GM19238 (cell line): Measurements from ENCODE around the gene GLS.
"Not testable (repeated sequence)": the region's sequence is repeated elsewhere in the genome, so short reads cannot be mapped to it uniquely, and the experiment has no call there.

ENCODE experiments used
- DNase-seq: peaks from one replicate; pipeline ENCODE4 v3.0.0; 2011; ENCODE audit warnings: low spot score; ENCODE audit not compliant: insufficient read length

The GLS gene

DNA sequence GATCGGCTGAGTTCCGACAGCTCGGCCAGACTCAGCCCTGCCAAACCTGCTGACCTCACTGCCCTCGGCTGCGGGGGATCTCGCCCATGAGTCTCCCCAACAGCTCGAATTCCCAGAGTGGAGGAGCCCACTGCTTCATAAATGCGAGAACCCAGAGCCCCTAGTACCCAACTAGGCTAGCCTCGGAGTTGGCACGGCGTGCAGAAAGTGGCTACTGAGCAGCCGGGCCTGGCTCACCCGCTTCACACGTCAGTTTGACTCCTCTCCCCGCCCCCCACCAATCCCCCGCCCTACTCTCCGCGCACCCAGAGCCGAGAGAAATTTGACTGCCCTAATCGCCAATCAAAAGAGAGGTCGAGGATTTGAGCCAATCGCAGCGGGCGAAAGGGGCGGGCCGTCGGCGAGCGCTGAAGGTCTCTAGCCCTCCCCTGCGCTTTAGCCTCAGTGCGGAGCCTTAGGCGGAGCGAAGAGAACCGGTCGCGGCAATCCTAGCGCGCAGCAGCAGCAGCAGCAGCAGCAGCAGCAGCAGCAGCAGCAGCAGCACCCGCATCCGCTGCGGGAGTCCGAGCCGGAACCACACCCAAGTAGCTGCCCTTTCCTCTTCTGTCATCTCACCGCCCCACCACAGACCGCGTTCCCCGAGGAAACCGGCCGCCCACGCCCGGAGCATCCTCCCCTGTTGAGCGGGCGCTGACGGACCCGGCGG lies at the start of gene GLS:
Gene GLS, plus strand, starts transcription at position 444 of the 706 bp plus-strand sequence. CDS start 264 bp downstream, outside the sequence.
- DNase-seq = peak; percentile 89

DNA sequence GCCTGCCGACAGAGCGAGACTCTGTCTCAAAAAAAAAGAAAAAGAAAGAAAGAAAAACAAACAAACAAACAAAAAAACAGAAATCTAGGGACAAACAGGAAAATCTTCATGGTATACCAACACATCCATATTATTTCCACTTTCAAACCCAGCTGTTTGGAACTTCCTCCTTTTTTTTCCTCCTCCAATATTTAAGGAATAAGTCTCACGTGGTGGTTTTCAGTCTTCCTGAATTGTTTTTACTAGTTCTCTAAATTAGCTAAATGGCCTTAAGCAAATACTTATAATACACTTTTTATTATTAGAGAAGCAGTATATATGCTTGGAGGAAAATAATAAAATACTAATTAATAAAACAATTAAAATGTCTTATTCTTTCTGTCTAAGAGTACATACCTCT lies 48.7 kb upstream of the GLS start:
- no peak for DNase-seq

DNA sequence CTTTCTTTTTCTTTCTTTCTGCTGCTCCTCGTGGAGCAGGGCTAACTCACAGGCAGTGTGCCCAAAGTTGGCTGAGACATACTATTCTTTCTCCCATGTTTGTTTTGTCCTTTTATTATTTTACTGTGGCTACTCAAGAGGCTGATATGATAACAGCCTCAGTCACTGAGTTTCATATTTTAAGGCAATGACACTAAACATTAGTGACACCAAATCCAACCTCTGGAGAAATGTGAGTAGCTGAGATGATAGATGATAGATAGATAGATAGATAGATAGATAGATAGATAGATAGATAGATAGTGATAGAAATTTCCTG lies 45.8 kb upstream of the GLS start:
- no peak for DNase-seq

DNA sequence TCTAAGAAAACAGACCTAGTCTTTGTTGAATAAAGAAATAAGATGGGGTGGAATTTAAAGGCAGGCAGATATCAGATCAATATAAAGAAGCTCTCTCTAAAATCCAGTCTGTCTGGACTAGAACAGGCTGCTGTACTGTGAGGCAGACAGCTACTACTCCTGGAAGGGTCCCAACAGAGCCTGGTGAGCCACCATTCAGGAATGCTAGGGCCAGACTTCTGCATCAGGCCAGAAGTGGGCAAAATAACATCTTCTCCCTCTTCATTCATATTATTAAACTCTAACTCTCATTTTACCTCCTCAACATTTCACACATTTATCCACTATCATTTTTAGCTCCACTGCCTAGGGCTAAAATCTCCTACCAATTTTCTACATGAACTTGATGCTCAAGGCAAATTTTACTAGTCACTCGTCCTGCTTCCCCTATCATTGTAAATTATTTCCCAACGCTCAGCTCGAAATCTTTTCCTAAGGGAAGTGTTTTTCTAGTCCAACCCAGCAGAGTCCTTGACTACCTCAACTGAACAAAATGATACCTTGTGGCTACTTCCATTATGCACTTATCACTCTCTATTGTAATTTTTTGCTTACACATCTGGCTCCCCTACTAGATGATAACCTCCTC lies 45.2 kb upstream of the GLS start:
- no peak for DNase-seq

DNA sequence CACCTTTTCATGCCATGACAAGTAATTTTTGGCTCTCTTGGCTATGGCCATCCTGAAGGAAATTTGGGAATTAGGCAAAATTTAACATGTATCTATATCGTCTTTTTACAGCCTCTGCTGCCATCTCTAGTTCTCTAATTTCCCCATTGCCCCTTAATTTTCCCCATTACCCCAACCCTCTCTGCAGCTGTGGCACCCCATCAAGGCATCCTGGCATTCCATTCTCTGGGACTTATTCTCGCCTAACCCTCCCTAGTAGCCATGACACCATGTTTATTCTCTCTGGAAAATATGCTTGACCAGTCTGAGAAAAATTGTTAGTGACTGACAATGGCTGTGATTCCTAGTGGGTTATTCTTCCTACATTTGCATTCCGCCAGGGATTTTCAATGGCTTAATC lies 43.9 kb upstream of the GLS start:
- no peak for DNase-seq

DNA sequence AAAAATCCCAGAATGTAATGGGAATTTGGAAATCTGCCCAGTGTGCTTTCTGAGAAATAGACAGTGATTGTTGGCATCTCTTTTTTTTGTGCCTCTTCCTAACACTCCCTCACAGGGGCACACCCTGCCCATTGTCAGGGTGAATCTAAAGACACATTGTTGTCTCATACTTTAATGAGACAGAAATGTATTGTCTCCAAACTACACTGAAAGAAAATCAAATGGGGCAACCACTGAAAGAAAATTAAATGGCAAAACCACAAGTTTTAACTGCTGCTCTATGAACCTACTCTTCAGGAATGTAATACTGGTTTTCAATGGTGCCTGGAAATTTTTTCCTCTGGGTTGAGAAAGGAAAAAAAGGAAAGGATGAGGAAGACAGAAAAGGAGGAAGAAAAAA lies 43.2 kb upstream of the GLS start:
- no peak for DNase-seq

DNA sequence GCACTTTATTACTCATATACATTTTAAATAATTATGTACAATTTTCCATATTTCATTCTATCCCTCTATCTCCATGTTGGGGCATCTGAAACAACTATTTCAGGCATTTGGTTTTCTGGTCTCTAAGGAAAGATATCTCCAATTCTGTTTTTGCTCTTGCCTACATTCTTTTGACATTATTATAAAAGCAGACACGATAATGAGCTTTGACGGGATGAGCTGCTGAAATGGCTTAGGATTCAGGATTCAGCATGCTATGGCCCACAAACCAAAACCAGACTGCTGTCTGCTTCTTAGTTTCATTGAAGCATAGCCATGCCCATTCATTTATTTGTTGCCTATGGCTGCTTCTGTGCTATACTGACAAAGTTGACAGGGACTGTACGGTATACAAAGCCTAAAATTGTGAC lies 42.7 kb upstream of the GLS start:
- no peak for DNase-seq

DNA sequence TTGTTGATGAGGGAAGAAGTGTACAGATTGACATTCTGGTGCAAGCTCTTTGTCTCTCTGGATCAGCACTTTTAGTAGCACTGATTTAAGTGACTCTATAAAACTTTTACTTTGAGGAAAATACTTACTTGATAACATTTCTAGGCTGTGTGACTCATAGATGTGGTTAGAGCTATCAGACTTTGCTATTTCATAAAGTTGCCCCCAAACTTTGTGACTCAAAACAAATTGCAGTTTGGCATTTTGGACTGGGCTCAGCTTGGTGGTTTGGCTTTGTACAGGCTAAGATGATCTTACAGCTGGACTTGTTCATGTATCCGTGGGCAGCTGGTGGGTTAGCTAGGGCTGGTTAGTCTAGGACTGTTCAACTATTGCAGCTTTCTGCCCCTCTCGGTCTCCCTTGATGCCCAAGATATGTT lies 42.1 kb upstream of the GLS start:
- no peak for DNase-seq

DNA sequence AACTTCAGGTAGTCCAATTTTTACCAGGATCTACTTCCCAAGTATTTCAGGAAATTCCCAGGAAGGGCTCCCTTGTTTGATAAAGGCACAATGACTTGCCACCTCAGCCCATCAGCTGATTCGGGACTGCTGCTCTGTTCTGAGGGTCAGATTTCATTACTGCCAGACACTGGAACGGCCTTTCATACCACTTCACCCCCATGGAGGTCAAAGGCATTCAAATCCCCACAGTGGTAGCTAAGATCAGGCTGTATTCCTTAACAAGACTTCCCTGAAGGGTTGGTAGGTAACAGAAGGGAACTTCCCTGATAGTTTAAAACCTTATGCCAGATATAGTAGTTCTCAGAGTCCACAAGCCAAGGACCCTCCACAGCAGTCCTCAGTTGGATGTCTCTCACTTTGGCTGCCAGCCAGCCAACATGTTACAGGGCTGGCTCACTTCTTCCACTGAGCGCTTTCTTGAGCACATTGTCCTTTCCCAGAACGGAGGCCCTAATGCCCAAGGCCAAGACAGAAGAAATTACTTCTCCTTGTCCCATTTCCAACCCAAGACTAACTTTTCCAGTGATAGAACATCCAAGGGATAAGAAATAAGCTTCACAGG lies 40.0 kb upstream of the GLS start:
- DNase-seq = no peak

DNA sequence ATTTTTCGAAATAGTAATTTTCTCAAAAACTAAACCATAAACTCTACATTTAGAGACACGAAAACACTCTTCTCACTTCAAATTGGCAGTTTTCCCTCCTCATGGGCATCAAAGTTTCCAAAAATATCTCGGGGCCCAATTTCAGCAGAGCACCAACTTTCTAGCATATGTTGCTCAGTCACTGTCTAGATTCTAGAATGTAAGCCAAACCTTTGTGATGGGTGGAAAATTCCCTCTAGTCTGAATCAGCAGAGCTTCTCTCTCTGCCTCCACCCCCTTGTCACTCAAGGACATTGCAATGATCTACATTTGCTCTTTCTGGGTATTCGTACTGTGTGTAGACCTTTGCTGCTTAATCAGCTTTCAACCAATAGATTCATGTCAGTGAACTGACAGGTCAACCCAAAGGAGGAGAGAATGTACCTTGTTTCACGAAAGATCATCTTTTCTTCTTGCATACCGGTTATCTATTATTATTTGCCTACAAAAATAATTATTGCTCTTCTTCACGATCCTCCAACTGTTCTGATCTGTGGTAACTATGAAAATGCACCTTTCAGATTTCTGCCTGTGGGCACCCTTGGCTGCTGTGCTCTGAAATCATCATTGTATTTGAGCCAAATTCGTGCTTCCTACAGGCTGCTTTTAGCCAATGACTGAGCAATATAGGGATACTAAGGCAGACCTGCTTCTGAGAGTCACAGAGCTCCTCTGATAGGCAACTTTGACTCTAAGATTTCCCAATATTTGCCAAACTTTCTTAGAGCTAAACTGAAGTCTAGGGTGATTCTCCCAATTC lies 38.7 kb upstream of the GLS start:
- no peak for DNase-seq

DNA sequence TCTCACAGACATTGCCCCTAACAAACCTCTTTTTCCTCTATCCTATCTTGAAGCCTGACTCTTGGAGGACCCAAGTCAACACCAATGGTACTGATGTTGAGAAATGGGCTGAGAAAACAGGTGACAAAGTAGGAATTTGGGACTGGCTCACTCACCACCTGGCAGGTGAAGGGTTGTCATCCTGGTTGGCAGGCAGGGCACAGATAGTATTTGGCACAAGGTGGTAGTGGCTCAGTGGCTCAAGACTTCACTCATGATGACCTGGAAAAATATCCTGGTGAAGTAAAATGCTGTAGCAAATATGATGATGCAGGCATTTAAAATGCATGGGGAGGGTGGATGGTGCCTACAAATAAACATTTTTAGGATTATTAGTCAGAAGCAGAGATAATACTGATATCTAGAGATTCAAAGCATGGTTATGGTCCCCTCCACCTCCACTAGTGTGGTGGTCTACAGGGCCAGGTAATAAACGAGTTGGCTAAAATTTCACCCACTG lies 38.0 kb upstream of the GLS start:
- DNase-seq = no peak

DNA sequence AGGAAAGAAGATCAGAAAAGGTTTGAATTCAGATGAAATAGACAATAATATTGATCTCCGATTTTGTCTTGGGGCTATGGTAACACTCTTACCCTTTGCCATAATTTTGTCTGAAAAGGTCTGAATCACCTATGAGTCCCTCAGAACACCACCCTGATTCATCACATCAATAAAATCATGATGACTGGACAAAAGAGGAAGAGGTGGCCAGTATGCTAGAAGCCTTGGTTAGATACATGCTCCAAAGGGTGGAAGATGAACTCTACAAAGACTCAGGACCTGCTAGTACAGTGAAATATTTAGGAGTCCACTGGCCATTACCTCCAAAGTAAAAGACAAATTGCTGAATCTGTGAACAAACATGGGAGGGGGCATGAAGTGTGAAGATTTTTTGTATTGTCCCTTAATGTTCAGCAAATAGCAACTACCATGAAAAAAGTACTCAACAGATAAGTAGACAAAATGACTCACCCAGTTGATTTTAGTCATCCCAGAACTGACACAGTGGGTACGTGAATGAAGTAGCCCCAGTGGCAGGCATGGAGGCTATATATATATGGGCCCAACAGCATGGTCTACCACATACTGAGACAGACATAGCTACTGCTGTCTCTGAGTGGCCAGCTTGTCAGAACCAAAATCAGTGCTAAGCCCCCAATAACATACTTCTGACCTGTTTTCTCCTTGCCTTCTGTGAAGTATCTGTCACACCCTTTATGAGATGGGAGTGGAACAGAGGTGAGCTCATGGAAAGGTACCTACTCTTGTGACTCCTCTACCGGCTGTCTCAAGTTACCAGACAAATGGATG lies 36.5 kb upstream of the GLS start:
- no peak for DNase-seq

DNA sequence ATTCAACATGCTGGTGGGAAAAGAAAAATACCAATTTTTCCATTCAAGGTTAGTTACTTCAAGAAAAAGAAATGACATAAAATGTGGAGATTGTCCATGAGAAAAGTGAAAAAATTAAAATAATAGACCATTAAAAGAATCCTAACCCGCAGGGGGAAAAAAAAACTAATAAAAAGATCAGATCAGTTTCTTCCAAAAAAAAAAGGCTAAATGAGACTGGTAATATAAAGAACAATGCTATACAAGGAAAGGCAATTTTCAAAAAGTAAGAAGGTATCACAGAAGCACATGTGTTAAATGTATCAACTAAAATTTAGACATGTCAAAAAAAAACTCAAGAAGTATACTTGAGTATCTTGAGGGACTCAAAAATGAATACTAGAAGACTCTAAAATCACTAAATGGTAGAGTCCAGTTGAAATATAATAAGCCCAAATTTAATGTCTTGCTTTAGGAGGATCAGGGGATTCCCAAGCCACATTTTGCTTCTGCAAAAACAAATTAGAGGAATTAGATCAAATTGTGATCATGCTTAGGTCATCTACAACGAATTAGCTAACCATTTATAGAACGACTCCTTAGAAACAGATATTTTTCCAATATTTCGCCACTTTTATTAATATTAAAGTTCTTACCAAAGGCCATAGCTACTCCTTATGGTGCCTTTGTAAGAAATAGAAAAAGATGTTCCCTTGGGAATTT lies 35.8 kb upstream of the GLS start:
- DNase-seq = no peak

DNA sequence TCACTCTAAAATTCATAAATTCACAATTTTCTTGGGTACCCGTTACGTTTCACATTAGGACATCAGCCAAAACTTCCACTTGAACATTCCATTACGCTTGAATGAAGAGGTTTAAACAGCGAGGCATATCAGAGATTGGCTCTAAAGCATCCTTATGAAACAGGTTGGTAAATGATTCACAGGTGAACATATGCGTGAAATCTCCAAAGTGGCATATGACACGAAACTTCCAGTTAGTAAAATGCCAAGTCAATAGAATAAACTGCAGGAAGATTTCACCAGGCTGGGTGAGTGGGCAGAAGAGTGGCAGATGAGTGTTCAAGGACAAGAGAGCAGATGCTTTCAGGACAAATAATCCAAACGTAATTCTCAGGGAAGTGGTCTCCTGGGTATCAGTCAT lies 33.9 kb upstream of the GLS start:
- no peak for DNase-seq

DNA sequence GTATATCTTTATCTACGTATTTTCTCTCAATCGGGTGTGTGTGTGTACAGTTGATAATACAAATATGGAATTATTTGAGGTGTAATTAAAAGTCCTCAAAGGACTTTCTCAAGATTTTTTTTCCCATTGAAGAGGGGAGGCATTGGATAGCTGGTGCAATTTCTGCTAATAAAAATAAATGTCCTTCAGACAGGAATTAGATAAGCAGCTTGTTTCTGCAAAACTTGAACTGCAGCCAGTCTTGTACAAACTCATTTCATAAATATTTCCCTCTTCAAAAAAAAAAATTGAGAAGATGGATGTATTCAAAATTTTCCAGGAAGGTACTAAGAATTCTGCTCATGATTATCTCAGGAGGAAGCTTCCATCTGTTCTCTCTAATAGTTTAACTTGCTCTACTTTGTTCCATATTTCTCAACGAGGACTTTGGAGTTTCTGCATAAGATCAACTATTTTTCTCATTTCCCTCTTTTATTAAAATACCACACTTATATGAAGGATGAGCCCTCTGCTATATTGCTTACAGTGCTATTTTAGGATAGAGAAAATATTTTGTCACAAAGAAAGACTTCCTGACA lies 33.0 kb upstream of the GLS start:
- no peak for DNase-seq

DNA sequence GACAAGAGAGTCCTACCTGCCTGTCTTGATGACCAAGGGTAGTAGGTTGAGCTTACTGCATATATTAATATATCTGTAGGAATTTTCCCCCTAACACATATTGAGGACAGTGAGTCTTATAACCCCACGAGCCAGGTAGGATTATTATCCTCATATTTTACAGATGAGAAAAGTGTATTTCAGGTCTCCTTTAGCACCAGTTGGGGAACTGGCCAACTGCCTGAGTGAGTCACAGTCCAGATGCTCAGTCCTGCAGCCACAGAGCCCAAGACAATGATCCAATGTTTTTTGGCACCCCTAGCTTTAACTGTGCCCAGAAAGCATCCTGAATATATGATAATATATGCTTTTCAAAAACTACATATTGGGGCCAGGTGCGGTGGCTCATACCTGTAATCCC lies 30.8 kb upstream of the GLS start:
- no peak for DNase-seq

DNA sequence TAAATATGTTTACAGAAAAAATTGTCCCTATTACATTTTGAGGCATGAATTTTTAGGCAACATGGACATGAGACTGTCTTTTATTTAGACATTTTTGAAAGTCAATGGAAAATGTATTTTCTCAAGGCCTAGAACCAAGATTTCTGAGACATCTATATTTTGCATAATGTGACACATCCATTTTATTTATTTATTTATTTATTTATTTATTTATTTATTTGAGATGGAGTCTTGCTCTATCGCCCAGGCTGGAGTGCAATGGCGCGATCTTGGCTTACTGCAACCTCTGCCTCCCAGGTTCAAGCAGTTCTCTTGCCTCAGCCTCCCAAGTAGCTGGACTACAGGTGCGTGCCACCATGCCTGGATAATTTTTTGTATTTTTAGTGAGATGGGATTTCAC lies 27.6 kb upstream of the GLS start:
- DNase-seq = not testable (repeated sequence)

DNA sequence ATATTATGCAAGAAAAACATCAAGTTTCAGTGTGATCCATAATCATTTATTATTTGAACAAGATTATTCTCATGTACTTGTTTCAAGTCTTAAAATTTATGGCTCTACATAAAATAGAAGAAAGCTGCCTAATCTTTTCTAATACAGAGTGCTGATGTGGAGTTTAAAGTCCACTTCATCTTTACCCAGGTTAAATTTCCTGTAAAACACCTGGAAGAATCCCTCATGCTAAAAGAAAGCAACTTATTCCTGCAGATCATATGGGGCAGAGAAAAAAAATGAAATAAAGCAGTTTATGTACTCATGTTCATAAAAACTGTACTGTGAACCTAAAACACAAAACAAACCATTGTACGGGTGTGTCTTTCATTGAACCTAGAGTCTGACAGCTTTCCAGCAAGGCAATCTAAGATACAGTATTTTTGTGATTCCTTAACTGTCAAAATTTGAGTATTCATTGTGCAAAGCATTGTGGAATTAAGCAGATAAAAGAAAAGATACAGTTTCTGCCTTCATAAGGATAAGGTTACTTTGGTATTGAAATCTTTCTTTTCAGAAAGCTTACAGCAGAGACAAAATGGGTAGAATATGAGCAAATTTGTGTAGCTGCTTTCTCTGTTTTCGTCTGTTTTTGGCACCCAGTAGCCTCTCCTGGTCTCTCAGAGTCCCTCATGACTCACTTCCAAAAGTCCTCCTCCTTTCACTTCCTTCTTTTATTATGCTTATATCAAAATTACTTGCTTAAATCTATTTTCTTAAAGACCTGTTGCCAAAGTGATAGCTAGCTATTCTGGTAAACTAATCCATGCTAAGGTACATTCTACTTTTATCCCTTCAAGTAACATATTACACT lies 26.9 kb upstream of the GLS start:
- DNase-seq = no peak

DNA sequence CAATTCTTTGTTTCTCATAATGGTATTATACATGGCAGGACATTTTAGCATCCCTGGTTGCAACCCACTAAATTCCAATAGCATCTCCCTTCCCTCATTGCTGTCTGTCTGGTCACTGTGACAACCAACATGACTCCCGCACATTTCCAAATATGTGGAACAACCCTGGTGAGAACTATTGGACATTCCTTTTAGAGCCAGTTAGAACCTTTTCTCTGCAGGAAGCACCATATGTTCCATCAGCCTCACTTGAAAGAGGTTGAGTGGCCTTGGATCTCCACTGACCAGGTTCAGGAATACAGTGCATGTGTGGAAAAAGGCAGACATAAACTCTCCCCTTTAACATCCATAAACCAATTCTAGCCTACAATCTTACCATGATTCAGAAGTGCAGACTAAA lies 25.9 kb upstream of the GLS start:
- DNase-seq = no peak
